OCI-LY3 (cell line): ENCODE results near the gene OR6M1.

ENCODE experiments used
- EZH2phosphoT487 ChIP-seq: fragments of 200-600 bp; shearing (Covaris generic); IDR thresholded peaks from 2 replicates; pipeline ENCODE4 v1.6.1; 2018; ENCODE audit warnings: antibody characterized with exemption, mixed run types, low read depth
- TF ChIP-seq, protein P1 (sequence below): fragments of 200-600, 300-600 bp; sonication (generic); IDR thresholded peaks from 2 replicates; pipeline ENCODE4 v1.5.1; 2014; ENCODE audit warnings: antibody characterized with exemption, low read length, low read depth

DNA sequence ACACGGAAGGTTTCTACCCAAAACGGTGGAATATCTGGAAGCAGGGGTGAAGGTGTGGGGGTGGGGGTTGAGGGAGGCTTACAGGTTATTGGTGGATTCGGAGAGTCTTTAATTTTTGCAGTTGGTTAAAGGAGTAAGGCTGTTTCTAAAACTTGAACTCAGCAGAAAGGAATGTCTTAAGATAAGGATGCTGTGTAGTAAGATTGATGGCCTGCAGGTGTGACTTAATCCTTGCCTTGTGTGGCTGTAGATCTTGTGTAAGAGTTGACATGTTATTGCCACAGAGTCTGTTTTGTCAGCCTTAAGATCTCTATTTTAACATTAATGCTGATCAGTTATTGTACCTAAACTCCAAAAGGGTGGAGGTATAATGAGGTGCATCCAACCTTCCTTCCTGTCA lies 16.4 kb upstream of the OR6M1 start:
- TF ChIP-seq, protein P1, sequence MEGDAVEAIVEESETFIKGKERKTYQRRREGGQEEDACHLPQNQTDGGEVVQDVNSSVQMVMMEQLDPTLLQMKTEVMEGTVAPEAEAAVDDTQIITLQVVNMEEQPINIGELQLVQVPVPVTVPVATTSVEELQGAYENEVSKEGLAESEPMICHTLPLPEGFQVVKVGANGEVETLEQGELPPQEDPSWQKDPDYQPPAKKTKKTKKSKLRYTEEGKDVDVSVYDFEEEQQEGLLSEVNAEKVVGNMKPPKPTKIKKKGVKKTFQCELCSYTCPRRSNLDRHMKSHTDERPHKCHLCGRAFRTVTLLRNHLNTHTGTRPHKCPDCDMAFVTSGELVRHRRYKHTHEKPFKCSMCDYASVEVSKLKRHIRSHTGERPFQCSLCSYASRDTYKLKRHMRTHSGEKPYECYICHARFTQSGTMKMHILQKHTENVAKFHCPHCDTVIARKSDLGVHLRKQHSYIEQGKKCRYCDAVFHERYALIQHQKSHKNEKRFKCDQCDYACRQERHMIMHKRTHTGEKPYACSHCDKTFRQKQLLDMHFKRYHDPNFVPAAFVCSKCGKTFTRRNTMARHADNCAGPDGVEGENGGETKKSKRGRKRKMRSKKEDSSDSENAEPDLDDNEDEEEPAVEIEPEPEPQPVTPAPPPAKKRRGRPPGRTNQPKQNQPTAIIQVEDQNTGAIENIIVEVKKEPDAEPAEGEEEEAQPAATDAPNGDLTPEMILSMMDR: no peak
- no peak for TF ChIP-seq EZH2phosphoT487
